Measurements from ENCODE around the gene BLTP3B. TPM values are rescaled to one million over a fixed set of nuclear protein-coding genes. Genes with fewer than 3 reads are reported as not detected.
A peak's percentile ranks its signal among the peaks of the same experiment; 100 is the strongest.

The BLTP3B gene
- 21.4 to 23.8 TPM (median 22.4 TPM) in 3 replicates for total RNA-seq (2021)
- percentile 73 among the genes with signal in this experiment for Bru-seq, nascent RNA
- long read RNA-seq, experiment 1, full-length matches to known transcripts, result 57 of 110 reads
- long read RNA-seq, experiment 1, partial matches to known transcripts, result 22 of 110 reads
- long read RNA-seq, experiment 1, other reads (novel, unspliced or antisense), result 31 of 110 reads
- long read RNA-seq, experiment 2, full-length matches to known transcripts, result 2 of 16 reads
- long read RNA-seq, experiment 2, partial matches to known transcripts, result 9 of 16 reads
- long read RNA-seq, experiment 2, other reads (novel, unspliced or antisense), result 5 of 16 reads
- long read RNA-seq, experiment 3, partial matches to known transcripts, result 4 of 5 reads
- long read RNA-seq, experiment 3, other reads (novel, unspliced or antisense), result 1 of 5 reads

GRCh38 chr12:100142851-100143559, at the start of gene BLTP3B:
Gene BLTP3B, minus strand, starts transcription at chr12:100142874. Its CDS starts 239 bp downstream, at chr12:100142635.
- DNase-seq (ENCODE audit: low spot score) (peak; percentile 93), ATAC-seq (peak; percentile 94)
- peak within 1 kb of the TSS; percentile 84 for H3K27ac Mint-ChIP-seq
- peak within 1 kb of the TSS; percentile 91 for H3K4me3 Mint-ChIP-seq
- peaks cover 8% of the 10 kb centered on the region for H3K36me3 Mint-ChIP-seq
- ChIA-PET CTCF (interaction anchor here (1.4 kb wide), 1 partner anchor 12 kb away, joined by 5 read pairs; no protein-coding TSS in a partner anchor), POLR2A (no interaction called here)
- H3K4me1 Mint-ChIP-seq, result peaks cover 35% of the 10 kb centered on the region
- peaks cover 11% of the 10 kb centered on the region for H3K9me3 Mint-ChIP-seq
- no peaks in the 10 kb centered on the region for H3K27me3 Mint-ChIP-seq (ENCODE audit: low read depth)
- TF ChIP-seq JAZF1 (CRISPR knock-in tag; IDR thresholded peaks at IDR 0.05), result no peak

GRCh38 chr12:100189636-100190394, 47.1 kb upstream of the BLTP3B start:
- H3K27ac Mint-ChIP-seq, result peak overlapping the region; percentile 36
- H3K36me3 Mint-ChIP-seq, result peaks cover 34% of the 10 kb centered on the region
- no peak for TF ChIP-seq ZNF416 (CRISPR knock-in tag; IDR thresholded peaks at IDR 0.05)
- no peak for TF ChIP-seq ZBTB21 (CRISPR knock-in tag; IDR thresholded peaks at IDR 0.05; ENCODE audit: borderline replicate concordance)
- TF ChIP-seq, protein P1, sequence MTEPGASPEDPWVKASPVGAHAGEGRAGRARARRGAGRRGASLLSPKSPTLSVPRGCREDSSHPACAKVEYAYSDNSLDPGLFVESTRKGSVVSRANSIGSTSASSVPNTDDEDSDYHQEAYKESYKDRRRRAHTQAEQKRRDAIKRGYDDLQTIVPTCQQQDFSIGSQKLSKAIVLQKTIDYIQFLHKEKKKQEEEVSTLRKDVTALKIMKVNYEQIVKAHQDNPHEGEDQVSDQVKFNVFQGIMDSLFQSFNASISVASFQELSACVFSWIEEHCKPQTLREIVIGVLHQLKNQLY (CRISPR knock-in tag; IDR thresholded peaks at IDR 0.05), result no peak
- TF ChIP-seq, protein P2, sequence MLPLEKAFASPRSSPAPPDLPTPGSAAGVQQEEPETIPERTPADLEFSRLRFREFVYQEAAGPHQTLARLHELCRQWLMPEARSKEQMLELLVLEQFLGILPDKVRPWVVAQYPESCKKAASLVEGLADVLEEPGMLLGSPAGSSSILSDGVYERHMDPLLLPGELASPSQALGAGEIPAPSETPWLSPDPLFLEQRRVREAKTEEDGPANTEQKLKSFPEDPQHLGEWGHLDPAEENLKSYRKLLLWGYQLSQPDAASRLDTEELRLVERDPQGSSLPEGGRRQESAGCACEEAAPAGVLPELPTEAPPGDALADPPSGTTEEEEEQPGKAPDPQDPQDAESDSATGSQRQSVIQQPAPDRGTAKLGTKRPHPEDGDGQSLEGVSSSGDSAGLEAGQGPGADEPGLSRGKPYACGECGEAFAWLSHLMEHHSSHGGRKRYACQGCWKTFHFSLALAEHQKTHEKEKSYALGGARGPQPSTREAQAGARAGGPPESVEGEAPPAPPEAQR (CRISPR knock-in tag; IDR thresholded peaks at IDR 0.05), result no peak
- no peak for TF ChIP-seq SP1 (CRISPR knock-in tag; conservative IDR thresholded peaks at IDR 0.05)
- TF ChIP-seq, protein P3, sequence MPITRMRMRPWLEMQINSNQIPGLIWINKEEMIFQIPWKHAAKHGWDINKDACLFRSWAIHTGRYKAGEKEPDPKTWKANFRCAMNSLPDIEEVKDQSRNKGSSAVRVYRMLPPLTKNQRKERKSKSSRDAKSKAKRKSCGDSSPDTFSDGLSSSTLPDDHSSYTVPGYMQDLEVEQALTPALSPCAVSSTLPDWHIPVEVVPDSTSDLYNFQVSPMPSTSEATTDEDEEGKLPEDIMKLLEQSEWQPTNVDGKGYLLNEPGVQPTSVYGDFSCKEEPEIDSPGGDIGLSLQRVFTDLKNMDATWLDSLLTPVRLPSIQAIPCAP (CRISPR knock-in tag; IDR thresholded peaks at IDR 0.05), result no peak
- TF ChIP-seq PRRX2 (CRISPR knock-in tag; IDR thresholded peaks at IDR 0.05), result no peak
- TF ChIP-seq GRHL2 (CRISPR knock-in tag; IDR thresholded peaks at IDR 0.05; ENCODE audit: insufficient replicate concordance, severe bottlenecking), result no peak
- TF ChIP-seq ERG (CRISPR knock-in tag; IDR thresholded peaks at IDR 0.05), result no peak
- TF ChIP-seq EMX1 (CRISPR knock-in tag; IDR thresholded peaks at IDR 0.05), result no peak
- TF ChIP-seq NFYB (CRISPR knock-in tag; conservative IDR thresholded peaks at IDR 0.05; ENCODE audit: low read depth), result no peak
- TF ChIP-seq, protein P4, sequence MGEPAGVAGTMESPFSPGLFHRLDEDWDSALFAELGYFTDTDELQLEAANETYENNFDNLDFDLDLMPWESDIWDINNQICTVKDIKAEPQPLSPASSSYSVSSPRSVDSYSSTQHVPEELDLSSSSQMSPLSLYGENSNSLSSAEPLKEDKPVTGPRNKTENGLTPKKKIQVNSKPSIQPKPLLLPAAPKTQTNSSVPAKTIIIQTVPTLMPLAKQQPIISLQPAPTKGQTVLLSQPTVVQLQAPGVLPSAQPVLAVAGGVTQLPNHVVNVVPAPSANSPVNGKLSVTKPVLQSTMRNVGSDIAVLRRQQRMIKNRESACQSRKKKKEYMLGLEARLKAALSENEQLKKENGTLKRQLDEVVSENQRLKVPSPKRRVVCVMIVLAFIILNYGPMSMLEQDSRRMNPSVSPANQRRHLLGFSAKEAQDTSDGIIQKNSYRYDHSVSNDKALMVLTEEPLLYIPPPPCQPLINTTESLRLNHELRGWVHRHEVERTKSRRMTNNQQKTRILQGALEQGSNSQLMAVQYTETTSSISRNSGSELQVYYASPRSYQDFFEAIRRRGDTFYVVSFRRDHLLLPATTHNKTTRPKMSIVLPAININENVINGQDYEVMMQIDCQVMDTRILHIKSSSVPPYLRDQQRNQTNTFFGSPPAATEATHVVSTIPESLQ (CRISPR knock-in tag; IDR thresholded peaks at IDR 0.05), result no peak
- no peak for TF ChIP-seq TP53 (CRISPR knock-in tag; IDR thresholded peaks at IDR 0.05)
- TF ChIP-seq TEAD1 (CRISPR knock-in tag; IDR thresholded peaks at IDR 0.05), result no peak
- no peak for TF ChIP-seq CDX4 (CRISPR knock-in tag; IDR thresholded peaks at IDR 0.05; ENCODE audit: borderline replicate concordance)
- TF ChIP-seq E2F4 (CRISPR knock-in tag; IDR thresholded peaks at IDR 0.05; ENCODE audit: borderline replicate concordance, low read depth), result no peak
- TF ChIP-seq, protein P5, sequence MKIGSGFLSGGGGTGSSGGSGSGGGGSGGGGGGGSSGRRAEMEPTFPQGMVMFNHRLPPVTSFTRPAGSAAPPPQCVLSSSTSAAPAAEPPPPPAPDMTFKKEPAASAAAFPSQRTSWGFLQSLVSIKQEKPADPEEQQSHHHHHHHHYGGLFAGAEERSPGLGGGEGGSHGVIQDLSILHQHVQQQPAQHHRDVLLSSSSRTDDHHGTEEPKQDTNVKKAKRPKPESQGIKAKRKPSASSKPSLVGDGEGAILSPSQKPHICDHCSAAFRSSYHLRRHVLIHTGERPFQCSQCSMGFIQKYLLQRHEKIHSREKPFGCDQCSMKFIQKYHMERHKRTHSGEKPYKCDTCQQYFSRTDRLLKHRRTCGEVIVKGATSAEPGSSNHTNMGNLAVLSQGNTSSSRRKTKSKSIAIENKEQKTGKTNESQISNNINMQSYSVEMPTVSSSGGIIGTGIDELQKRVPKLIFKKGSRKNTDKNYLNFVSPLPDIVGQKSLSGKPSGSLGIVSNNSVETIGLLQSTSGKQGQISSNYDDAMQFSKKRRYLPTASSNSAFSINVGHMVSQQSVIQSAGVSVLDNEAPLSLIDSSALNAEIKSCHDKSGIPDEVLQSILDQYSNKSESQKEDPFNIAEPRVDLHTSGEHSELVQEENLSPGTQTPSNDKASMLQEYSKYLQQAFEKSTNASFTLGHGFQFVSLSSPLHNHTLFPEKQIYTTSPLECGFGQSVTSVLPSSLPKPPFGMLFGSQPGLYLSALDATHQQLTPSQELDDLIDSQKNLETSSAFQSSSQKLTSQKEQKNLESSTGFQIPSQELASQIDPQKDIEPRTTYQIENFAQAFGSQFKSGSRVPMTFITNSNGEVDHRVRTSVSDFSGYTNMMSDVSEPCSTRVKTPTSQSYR (CRISPR knock-in tag; IDR thresholded peaks at IDR 0.05), result no peak
- no peak for ATAC-seq
- peaks cover 8% of the 10 kb centered on the region for H3K9me3 Mint-ChIP-seq
- no peaks in the 10 kb centered on the region for H3K27me3 Mint-ChIP-seq (ENCODE audit: low read depth)
- POLR2A ChIA-PET, result no interaction called here
- H3K4me1 Mint-ChIP-seq, result no peaks in the 10 kb centered on the region
- no peak for DNase-seq (ENCODE audit: low spot score)
- no peak overlapping the region for H3K4me3 Mint-ChIP-seq
- CTCF ChIA-PET, result no interaction called here
